NCI-H2029 (cell line): ENCODE results near the gene TICAM2.
A peak's percentile ranks its signal among the peaks of the same experiment; 100 is the strongest.
"Not testable (repeated sequence)": the region's sequence is repeated elsewhere in the genome, so short reads cannot be mapped to it uniquely, and the experiment has no call there.

ENCODE experiments used
- DNase-seq: peaks from one replicate; lab custom pipeline; 2025; lab: John Stamatoyannopoulos, UW

The TICAM2 gene

GRCh38 chr5:115601701-115602590, at the start of gene TICAM2:
Gene TICAM2, minus strand, starts transcription at chr5:115602479. Its CDS starts 21,223 bp downstream, at chr5:115581256.
- no peak for DNase-seq

- DNase-seq, result no peak
Measured at GRCh38 chr5:115649541-115649940, 47.3 kb upstream of the TICAM2 start.

DNA sequence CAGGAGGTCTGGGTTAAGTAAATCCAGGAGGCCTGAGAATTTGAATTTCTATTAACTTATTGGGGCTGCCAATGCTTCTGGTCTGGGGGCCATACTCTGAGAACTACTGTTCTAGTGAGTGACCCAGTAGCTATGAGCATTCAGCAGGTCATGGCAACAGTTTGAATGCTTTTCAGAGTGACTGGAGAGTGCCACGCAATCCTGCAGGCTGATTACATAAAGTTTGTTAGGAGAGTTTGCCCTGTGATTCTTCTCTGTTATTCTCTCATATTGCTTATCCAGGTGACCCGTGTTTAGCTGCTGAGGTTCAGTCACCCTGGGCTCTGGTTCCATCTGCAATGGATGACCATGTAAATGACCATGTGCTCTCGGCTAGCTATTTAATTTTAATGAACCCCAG, 45.8 kb upstream of the TICAM2 start:
- DNase-seq, result no peak

DNA sequence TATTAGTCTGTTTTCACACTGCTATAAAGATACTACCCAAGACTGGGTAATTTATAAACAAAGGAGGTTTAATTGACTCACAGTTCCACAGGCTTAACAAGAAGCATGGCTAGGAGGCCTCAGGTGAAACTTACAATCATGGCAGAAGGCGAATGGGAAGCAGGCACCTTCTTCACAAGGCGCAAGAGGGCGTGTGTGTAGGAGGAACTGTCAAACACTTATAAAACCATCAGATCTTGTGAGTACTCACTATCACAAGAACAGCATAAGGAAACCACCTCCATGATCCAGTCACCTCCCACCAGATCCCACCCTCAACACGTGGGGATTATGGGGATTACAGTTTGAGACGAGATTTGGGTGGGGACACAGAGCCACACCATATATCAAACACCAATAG, 43.1 kb upstream of the TICAM2 start:
- not testable (repeated sequence) for DNase-seq

DNA sequence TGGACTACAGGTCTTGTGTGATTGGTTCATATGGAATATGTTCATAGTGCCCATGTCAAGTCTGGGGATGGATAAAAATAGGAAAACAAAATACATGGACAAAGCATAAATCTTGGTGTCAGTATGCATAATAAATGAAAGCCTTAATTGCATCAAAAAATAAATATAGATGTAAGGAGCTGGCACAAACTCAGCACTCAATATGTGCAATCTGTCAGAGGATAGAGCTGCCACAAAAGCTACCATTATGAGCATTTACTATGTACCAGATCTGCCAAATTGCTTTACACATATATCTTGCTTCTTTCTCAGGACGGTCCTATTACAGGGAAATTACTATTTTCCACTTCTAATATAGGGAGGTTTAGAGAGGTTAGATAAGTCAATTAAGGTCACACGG, 41.8 kb upstream of the TICAM2 start:
- DNase-seq, result no peak

DNA sequence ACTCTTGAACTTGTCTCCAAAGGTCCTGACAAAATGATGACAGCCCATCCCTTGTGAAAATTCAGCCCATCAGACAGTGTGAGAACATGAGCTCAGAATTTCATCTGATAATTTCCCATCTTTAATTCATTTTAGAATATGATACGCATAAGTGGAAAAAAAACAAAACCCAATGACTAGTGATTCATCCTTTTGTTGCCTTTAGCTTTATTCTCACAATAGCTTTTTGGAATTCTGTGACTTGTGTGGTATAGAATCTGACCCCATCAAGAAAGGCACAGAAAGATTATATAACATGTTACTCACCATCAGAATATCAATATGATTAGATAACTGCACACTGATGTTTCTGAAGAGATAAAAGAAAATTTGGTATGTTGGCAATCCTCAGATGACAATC, 39.7 kb upstream of the TICAM2 start:
- no peak for DNase-seq

GRCh38 chr5:115640274-115640673, 38.0 kb upstream of the TICAM2 start:
- no peak for DNase-seq

GRCh38 chr5:115639377-115639776, 37.1 kb upstream of the TICAM2 start:
- no peak for DNase-seq

- DNase-seq, result no peak
Measured at GRCh38 chr5:115637507-115637906, 35.2 kb upstream of the TICAM2 start.

GRCh38 chr5:115636008-115636407, 33.7 kb upstream of the TICAM2 start:
- no peak for DNase-seq

DNA sequence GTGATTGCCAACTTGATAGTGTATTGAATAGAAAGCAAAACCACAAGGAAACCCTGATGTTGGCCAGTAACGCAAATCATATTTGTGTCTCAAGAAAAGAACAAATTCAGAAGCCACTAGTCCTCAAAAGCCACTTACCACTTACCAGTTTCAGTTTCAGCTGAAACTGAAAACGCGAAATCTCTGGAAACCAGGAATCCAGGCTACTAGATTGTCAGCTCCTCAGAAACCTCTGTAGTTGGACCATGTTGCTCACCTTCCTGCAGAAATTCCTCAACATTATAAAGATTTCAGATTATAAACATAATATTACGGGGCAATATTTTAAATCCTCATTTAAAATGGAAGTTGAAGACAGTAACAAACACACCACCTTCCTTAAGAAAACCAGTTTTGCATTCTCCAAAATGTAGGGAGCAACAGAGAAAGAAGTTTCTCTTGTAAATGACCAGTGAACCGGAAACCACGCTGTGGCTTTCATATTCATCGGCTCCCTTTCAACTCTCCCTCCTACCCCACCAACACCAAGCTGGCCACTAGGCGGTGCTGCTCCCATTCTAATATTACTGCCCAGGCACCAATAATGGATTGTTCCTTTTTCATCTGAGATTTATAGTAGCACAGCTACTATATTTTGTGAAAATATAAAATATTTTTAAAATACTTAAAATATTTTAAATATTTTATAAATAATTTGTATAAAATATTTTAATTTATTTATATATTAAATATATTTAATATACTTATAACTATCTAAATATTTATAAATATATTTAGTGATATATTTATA, 32.3 kb upstream of the TICAM2 start:
- peak; percentile 67 for DNase-seq

DNA sequence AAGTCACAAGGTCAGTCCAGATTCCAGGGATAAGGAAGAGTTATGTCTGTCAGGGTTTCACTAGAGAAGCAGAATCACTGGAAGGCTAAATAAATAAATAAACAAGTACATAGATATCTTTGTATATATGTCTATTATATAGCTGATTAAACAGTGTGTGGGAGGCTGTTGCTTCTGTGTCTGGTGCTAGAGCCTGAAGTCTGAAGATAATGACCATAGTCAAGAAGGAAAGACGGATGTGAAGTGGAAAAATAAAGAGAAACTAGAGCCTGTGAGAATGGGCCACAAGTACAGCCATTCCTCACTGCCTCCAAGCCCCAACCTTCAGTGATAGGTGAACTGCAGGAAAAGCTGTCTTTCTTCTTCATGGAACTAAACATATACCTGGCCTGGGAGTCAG, 27.6 kb upstream of the TICAM2 start:
- DNase-seq, result no peak

DNA sequence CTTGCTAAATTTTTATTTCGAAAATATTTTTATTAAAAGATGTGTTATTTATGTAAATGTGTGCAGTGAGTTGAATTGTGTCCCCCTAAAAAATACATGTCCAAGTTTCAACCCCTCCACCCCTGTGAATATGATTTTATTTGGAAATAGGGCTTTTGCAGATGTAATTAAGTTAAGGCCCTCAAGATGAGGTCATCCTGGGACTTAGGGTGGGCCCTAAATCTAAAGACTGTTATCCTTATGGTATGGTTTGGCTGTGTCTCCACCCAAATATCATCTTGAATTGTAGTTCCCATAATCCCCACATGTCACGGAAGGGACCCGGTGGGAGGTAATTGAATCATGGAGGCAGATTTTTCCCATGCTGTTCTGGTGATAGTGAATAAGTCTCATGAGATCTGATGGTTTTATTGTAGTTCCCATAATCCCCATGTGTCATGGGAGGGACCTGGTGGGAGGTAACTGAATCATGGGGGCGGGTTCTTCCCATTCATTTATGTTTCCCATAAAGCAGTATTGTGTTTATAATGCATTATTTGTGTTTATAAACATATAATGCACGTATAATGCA, 25.1 kb upstream of the TICAM2 start:
- no peak for DNase-seq

DNA sequence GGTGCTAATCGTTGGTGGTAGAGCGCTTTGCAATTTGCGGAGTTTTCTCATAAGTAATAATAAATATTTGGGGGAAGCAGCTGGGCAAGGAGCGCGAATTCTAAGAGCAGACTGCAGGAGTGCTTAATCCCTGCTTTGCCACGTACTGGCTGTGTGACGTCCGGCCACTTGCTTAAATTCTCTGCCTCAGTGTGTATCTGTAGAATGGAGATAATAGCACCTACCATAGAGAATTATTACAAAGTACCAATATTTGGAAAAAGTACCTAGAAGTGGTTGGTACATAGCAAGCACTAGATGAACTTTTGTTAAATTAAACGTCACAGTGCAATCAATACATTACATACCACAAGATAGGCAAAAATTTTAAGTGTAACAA, 24.2 kb upstream of the TICAM2 start:
- no peak for DNase-seq

DNA sequence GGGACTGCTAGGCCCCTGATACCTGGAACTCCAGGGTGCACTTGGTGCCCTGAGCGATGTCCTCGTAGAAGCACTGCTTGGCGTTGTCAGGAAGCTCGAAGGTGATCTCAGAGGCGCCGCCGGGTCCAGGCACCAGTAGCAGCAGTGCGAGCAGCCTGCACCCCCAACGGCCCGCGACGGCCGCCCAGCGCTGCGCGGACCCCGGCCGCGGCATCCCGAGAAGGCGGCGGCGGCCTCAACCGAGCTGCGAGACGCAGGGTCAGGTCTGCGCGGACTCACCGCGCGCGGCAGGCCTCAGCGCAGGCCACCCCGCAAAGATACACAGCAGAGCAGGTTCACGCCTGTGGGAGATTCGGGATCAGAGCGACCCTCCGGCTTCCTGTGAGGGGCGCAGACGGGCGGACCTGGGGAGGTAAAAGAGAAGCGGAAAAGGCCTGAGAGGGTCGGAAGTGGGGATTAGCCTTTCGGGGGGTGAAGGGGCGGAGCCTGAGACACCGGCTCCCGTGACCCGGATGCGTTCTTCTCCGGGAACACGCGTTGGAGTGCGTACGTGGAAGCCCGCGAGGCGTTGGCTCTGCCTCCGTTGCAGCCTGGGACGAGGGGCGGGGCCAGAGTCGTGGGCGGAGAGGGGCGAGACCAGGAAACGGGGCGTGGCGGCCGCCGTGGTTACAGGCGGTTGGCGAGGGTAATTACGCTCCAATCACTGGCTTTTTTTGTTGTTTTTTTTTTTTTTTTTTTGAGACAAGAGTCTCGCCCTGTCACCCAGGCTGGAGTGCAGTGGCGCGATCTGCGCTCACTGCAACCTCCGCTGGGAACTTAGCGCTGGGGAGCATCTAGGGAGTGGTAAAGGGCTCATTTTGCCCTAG, 23.5 kb upstream of the TICAM2 start, which contains the start of gene TMED7:
TMED7 (minus strand) TSS at position 458 of the 866 bp plus-strand sequence; CDS start at position 214, 244 bp downstream.
- DNase-seq, result peak; percentile 96

GRCh38 chr5:115624994-115625393, 22.7 kb upstream of the TICAM2 start:
- DNase-seq, result no peak

GRCh38 chr5:115623658-115624057, 21.4 kb upstream of the TICAM2 start:
- DNase-seq, result no peak

GRCh38 chr5:115621365-115621900, 19.2 kb upstream of the TICAM2 start:
- DNase-seq, result no peak

GRCh38 chr5:115616892-115617291, 14.6 kb upstream of the TICAM2 start:
- DNase-seq, result no peak

GRCh38 chr5:115616472-115616871, 14.2 kb upstream of the TICAM2 start:
- no peak for DNase-seq

- DNase-seq, result no peak
Measured at GRCh38 chr5:115611873-115612272, 9.6 kb upstream of the TICAM2 start.
